ENCODE measurements around the gene GGN.
"Not testable (repeated sequence)": the region's sequence is repeated elsewhere in the genome, so short reads cannot be mapped to it uniquely, and the experiment has no call there.

Gene GGN

GRCh38 chr19:38411041-38411712 is 23.3 kb upstream of the GGN start:
- DNase-seq = no peak

- DNase-seq = not testable (repeated sequence)
Observed at GRCh38 chr19:38410407-38410806, 22.6 kb upstream of the GGN start.

GRCh38 chr19:38409631-38410133 is 21.8 kb upstream of the GGN start:
- no peak for DNase-seq

GRCh38 chr19:38405276-38405675 is 17.4 kb upstream of the GGN start:
- no peak for DNase-seq

- no peak for DNase-seq
Observed at GRCh38 chr19:38404858-38405257, 17.0 kb upstream of the GGN start.

- DNase-seq = peak; percentile 97 to 100 (median 98)
Observed at GRCh38 chr19:38402967-38403674, 15.3 kb upstream of the GGN start, which contains the start of gene FAM98C. Gene FAM98C, plus strand, starts transcription at chr19:38403093. Its CDS starts 61 bp downstream, at chr19:38403154.

- no peak for DNase-seq
Observed at GRCh38 chr19:38402623-38402966, 14.8 kb upstream of the GGN start.

- no peak for DNase-seq
Observed at GRCh38 chr19:38401148-38401547, 13.3 kb upstream of the GGN start.

- DNase-seq = no peak
Observed at GRCh38 chr19:38400361-38400760, 12.5 kb upstream of the GGN start.

- no peak for DNase-seq
Observed at GRCh38 chr19:38399537-38399936, 11.7 kb upstream of the GGN start.

GRCh38 chr19:38399081-38399480 is 11.2 kb upstream of the GGN start:
- DNase-seq = no peak

- peak in 4 of 6 experiments; percentile 22 to 64 (median 50) for DNase-seq
Observed at GRCh38 chr19:38395381-38396114, 7.7 kb upstream of the GGN start.

- peak in 5 of 6 experiments; percentile 34 to 54 (median 44) for DNase-seq
Observed at GRCh38 chr19:38394488-38394887, 6.7 kb upstream of the GGN start.

GRCh38 chr19:38392707-38393308 is 5.0 kb upstream of the GGN start:
- DNase-seq = no peak

- DNase-seq = no peak
Observed at GRCh38 chr19:38391911-38392464, 4.2 kb upstream of the GGN start.

- DNase-seq = no peak
Observed at GRCh38 chr19:38389957-38390924, 2.4 kb upstream of the GGN start.

- DNase-seq = peak in 1 of 6 experiments; percentile 7
Observed at GRCh38 chr19:38389101-38389925, 1.5 kb upstream of the GGN start.

GRCh38 chr19:38388349-38389100 is 691 bp upstream of the GGN start, which contains the start of gene SPRED3:
Gene SPRED3, plus strand, starts transcription at chr19:38388697. Its CDS starts 1,606 bp downstream, at chr19:38390303.
- peak in 1 of 6 experiments; percentile 51 for DNase-seq

GRCh38 chr19:38386971-38387549 is 774 bp downstream of the GGN start:
- DNase-seq = no peak

Measured in stimulated activated naive CD4-positive, alpha-beta T cell (primary cell).